Ovary (tissue), 9 donors: Measurements from ENCODE around the gene FRA10AC1. TPM values are rescaled to one million over a fixed set of nuclear protein-coding genes. Genes with fewer than 3 reads are reported as not detected.
A peak's percentile ranks its signal among the peaks of the same experiment; 100 is the strongest.
"Not testable (repeated sequence)": the region's sequence is repeated elsewhere in the genome, so short reads cannot be mapped to it uniquely, and the experiment has no call there.

Source experiments
- DNase-seq, 5 donors: peaks; one replicate each; pipeline ENCODE4 v3.0.0-alpha.2; 2019 to 2020
- H3K27ac ChIP-seq, 2 donors: fragments of 200-600 bp; one replicate each; pipeline versions ENCODE4 v1.5.1 to v1.8.0; 2019 to 2022
- H3K27me3 ChIP-seq: fragments of 200-600 bp; one replicate; pipeline ENCODE4 v1.8.0; 2022
- H3K36me3 ChIP-seq: fragments of 200-600 bp; sonication (generic); one replicate; pipeline ENCODE4 v1.5.1; 2019
- H3K4me1 ChIP-seq: one replicate; pipeline ENCODE4 v1.8.1; 2013; ENCODE audit warnings: mild to moderate bottlenecking, moderate library complexity; ENCODE audit not compliant: insufficient read depth
- H3K4me3 ChIP-seq: fragments of 200-600 bp; sonication (generic); one replicate; pipeline ENCODE4 v1.5.1; 2017
- H3K9me3 ChIP-seq, 2 donors: fragments of 200-600 bp in 1 of 2; sonication (generic) in 1 of 2; one replicate each; pipeline versions ENCODE4 v1.5.1 to v1.8.1; 2013 to 2019; ENCODE audit warnings: mild to moderate bottlenecking in 1 of 2, moderate library complexity in 1 of 2
- EP300 ChIP-seq: sonication (generic); formaldehyde crosslinking; IDR thresholded peaks from one replicate; pipeline ENCODE4 v1.6.1; 2017; ENCODE audit warnings: antibody characterized with exemption
- POLR2A ChIP-seq: fragments of 450-650 bp; IDR thresholded peaks from one replicate; pipeline ENCODE4 v1.6.1; 2017; ENCODE audit warnings: antibody characterized with exemption, mild to moderate bottlenecking, moderate library complexity
- WGBS, 3 donors: extraction: QIAGEN DNeasy Blood & Tissue Kit in 1 of 3; methylation state at CpG; one replicate each; pipeline versions ENCODE4 v1.1.5 to v1.1.7; 2013 to 2017; 5-methylcytosine and 5-hydroxymethylcytosine counted together
- intact Hi-C, 4 donors: fragments of 100-400 bp; cut with DNase I; formaldehyde crosslinking; loops; one replicate each; pipeline versions ENCODE4 v1.11.0 to v1.15.1; 2022 to 2023
- polyA plus RNA-seq, 2 donors: library from polyadenylated mRNA; stranded (reverse); fragments of 200-250 nt in 1 of 2; fragments of 350-450 nt in 1 of 2; fragmentation: Illumina TruSeq in 1 of 2; extraction: RNeasy Lipid Tissue Mini Kit (QIAGEN cat#74804) in 1 of 2; gene quantifications; one replicate each; pipeline ENCODE4 v1.2.3, GENCODE V29; 2013 to 2014
- total RNA-seq, 7 donors: library from RNA; depleted of rRNA in 2 of 7; stranded (reverse); fragments of >200 nt in 2 of 7; fragmentation: NEBNext Ultra II Directional in 3 of 7; extraction: Animal tissue kit (Norgen Biotek cat#: 25700) in 3 of 7; gene quantifications; one replicate each; pipeline versions ENCODE4 v1.1.0 to v1.2.4, GENCODE V29; 2016 to 2023
- TF ChIP-seq, protein P1 (sequence below), 3 donors: fragments of 450-650 bp in 2 of 3; fragments of 200-600 bp in 1 of 3; IDR thresholded peaks; one replicate each; pipeline versions ENCODE4 v1.5.1 to v1.8.0; 2016 to 2022; ENCODE audit warnings: antibody characterized with exemption in 3 of 3, mild to moderate bottlenecking in 1 of 3
- donor health status: DM: no; HTN: no; CAD: no; lungs with moderate emphysema.
- donor health status: DM: no; HTN: no; CAD: no.
- donor health status: Bipolar disorder and iron deficiency.
- donor health status: DM: yes; HTN: yes; CAD: no.
- donor health status: DM: no; HTN: no; CAD: no.
- donor health status: DM: yes; HTN: yes; CAD: no.

The FRA10AC1 gene
- total and polyA plus RNA-seq, 9 donors, result 12.2 to 25.8 (median 23.0) TPM

DNA sequence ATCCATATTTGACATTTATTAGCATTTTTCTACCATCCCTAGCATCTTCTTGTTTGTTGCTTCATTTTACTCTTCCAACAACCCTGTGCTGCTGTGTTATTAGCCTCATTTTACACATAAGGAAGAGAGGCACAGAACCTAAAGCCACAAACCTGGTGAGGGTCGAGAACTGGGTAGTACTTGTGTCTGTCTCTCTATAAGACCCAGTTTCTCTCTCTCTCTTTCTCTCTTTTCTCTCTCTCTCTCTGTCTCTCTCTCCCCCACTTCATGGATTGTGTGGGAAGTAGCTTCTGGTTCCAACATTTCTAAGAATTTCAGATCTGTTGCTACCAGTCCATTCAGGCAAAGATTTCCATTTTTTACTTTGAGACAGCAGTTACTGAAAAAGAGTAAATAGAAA, 1.4 kb upstream of the FRA10AC1 start:
- H3K4me1 ChIP-seq, result peaks cover 3% of the 10 kb centered on the region
- no peak for TF ChIP-seq POLR2A
- TF ChIP-seq, protein P1, sequence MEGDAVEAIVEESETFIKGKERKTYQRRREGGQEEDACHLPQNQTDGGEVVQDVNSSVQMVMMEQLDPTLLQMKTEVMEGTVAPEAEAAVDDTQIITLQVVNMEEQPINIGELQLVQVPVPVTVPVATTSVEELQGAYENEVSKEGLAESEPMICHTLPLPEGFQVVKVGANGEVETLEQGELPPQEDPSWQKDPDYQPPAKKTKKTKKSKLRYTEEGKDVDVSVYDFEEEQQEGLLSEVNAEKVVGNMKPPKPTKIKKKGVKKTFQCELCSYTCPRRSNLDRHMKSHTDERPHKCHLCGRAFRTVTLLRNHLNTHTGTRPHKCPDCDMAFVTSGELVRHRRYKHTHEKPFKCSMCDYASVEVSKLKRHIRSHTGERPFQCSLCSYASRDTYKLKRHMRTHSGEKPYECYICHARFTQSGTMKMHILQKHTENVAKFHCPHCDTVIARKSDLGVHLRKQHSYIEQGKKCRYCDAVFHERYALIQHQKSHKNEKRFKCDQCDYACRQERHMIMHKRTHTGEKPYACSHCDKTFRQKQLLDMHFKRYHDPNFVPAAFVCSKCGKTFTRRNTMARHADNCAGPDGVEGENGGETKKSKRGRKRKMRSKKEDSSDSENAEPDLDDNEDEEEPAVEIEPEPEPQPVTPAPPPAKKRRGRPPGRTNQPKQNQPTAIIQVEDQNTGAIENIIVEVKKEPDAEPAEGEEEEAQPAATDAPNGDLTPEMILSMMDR (IDR thresholded peaks at IDR 0.05), result no peak
- no peak for TF ChIP-seq EP300
- intact Hi-C loops, result no loop called here
- no peaks in the 10 kb centered on the region for H3K9me3 ChIP-seq
- peak overlapping the region; percentile 47 for H3K4me3 ChIP-seq
- H3K27ac ChIP-seq, result no peak overlapping the region
- H3K27me3 ChIP-seq, result no peaks in the 10 kb centered on the region
- 36 to 70% (median 53%) methylated on average over 1 of the region's 1 CpG for WGBS, 3 donors
- no peaks in the 10 kb centered on the region for H3K36me3 ChIP-seq
- no peak for DNase-seq

GRCh38 chr10:93703066-93703465, 674 bp upstream of the FRA10AC1 start:
- WGBS, 3 donors, result 0 to 1% (median 1%) methylated on average over 12 of the region's 12 CpGs
- TF ChIP-seq, protein P1 (IDR thresholded peaks at IDR 0.05), result no peak
- no peak for TF ChIP-seq EP300
- TF ChIP-seq POLR2A, result no peak
- Histone ChIP-seq H3K36me3 (no peaks in the 10 kb centered on the region), H3K9me3 (no peaks in the 10 kb centered on the region), H3K4me3 (peak overlapping the region; percentile 47), H3K27me3 (no peaks in the 10 kb centered on the region), H3K4me1 (peaks cover 3% of the 10 kb centered on the region), H3K27ac (peak overlapping the region; percentile 75 to 86)
- intact Hi-C loops, result no loop called here
- no peak for DNase-seq

DNA sequence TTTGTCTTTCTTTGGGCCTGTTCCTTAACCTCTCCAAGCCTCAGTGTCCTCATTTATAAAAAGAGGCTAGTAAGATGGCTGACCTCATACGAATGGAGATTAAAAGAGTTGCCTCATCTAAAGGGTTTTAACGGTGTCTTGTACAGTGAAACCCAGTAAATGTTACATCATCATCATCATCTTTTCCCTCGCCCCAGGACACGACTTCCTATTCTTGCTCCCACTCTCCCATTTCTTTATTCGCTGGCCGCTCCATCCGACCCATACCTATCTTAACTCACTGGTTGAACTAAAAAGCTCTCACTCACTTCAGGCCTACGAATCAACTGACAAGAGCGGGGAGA, 554 bp downstream of the FRA10AC1 start:
- no peak for TF ChIP-seq POLR2A
- no peaks in the 10 kb centered on the region for H3K36me3 ChIP-seq
- peak overlapping the region; percentile 49 to 86 for H3K27ac ChIP-seq
- DNase-seq, result peak in 2 of 5 donors; percentile 19 to 27
- H3K9me3 ChIP-seq, result no peaks in the 10 kb centered on the region
- H3K4me3 ChIP-seq, result peak overlapping the region; percentile 47
- H3K4me1 ChIP-seq, result peaks cover 3% of the 10 kb centered on the region
- H3K27me3 ChIP-seq, result no peaks in the 10 kb centered on the region
- 1 to 2% (median 2%) methylated on average over 9 of the region's 9 CpGs for WGBS, 3 donors
- intact Hi-C loops, result no loop called here

GRCh38 chr10:93697207-93697606, 5.2 kb downstream of the FRA10AC1 start:
- H3K4me1 ChIP-seq, result peaks cover 4% of the 10 kb centered on the region
- no peaks in the 10 kb centered on the region for H3K9me3 ChIP-seq
- no peak overlapping the region for H3K4me3 ChIP-seq
- H3K27me3 ChIP-seq, result no peaks in the 10 kb centered on the region
- TF ChIP-seq, protein P1 (IDR thresholded peaks at IDR 0.05), result no peak
- TF ChIP-seq EP300 (no peak), POLR2A (no peak)
- intact Hi-C loops, result no loop called here
- H3K36me3 ChIP-seq, result no peaks in the 10 kb centered on the region
- H3K27ac ChIP-seq, result no peak overlapping the region
- no peak for DNase-seq
- WGBS, 3 donors, result 91 to 95% (median 93%) methylated on average over 2 of the region's 2 CpGs

DNA sequence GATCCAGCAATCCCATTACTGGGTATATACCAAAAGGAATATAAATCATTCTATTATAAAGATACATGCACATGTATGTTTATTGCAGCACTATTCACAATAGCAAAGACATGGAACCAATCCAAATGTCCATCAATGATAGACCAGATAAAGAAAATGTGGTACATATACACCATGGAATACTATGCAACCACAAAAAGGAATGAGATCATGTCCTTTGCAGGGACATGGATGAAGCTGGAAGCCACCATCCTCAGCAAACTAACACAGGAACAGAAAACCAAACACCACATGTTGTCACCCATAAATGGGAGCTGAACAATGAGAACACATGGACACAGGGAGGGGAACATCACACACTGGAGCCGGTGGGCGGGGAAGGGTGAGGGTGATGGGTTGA, 5.8 kb downstream of the FRA10AC1 start:
- intact Hi-C loops, H3K27me3 ChIP-seq, H3K4me3 ChIP-seq, H3K4me1 ChIP-seq, H3K36me3 ChIP-seq, H3K9me3 ChIP-seq, H3K27ac ChIP-seq, DNase-seq: not testable (repeated sequence)
- WGBS, 3 donors, result 92 to 100% (median 98%) methylated on average over 2 of the region's 2 CpGs

DNA sequence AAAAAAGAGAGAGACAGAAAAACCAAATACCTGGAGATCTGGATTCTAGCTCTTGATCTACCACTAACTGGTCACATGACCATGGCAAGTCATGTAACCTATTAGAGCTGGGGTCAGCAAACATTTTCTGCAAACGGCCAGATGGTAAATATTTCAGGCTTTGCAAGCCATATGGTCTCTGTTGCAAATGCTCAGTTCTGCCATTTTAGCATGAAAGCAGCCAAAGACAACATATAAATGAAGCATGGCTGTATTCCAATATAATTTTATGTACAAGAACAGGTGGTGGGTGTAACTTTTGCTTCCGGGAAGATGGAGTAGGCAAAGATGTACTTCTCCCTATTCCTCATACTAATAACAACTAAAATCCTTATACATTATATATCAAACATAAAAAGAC, 6.7 kb downstream of the FRA10AC1 start:
- intact Hi-C loops, result no loop called here
- H3K27me3 ChIP-seq, result no peaks in the 10 kb centered on the region
- WGBS, 3 donors, result 32 to 52% (median 33%) methylated on average over 2 of the region's 2 CpGs
- H3K4me3 ChIP-seq, result no peak overlapping the region
- TF ChIP-seq, protein P1 (IDR thresholded peaks at IDR 0.05), result no peak
- TF ChIP-seq POLR2A (no peak), EP300 (no peak)
- no peak overlapping the region for H3K27ac ChIP-seq
- no peak for DNase-seq
- H3K9me3 ChIP-seq, result no peaks in the 10 kb centered on the region
- no peaks in the 10 kb centered on the region for H3K36me3 ChIP-seq
- peaks cover 1% of the 10 kb centered on the region for H3K4me1 ChIP-seq
